Calu3 (cell line): ENCODE data around the gene ABHD1. TPM values are rescaled to one million over a fixed set of nuclear protein-coding genes. Genes with fewer than 3 reads are reported as not detected.

Experiments
- BruUV-seq: library from RNA; stranded (reverse); fragments of 400-500 nt; replicated peaks from 2 replicates; lab custom pipeline; 2021; lab: Mats Ljungman, UMichigan
- CTCF ChIA-PET: fragments of 300-600 bp; sonication (Branson Sonifier 250); formaldehyde crosslinking; loops from one replicate; lab custom pipeline; 2022; ENCODE audit warnings: antibody characterized with exemption; lab: Charles Lee
- DNase-seq: peaks from one replicate; pipeline ENCODE4 v3.0.0; 2022
- H3K27ac Mint-ChIP-seq: one replicate; pipeline ENCODE4 v1.8.0; 2022; ENCODE audit warnings: mixed read lengths; ENCODE audit not compliant: unreplicated experiment
- H3K27me3 Mint-ChIP-seq: one replicate; pipeline ENCODE4 v1.8.0; 2022; ENCODE audit warnings: mixed read lengths; ENCODE audit not compliant: unreplicated experiment
- H3K36me3 Mint-ChIP-seq: one replicate; pipeline ENCODE4 v1.8.0; 2022; ENCODE audit warnings: mild to moderate bottlenecking, moderate library complexity, mixed read lengths; ENCODE audit not compliant: insufficient read depth, unreplicated experiment
- H3K4me1 Mint-ChIP-seq: one replicate; pipeline ENCODE4 v1.8.0; 2022; ENCODE audit warnings: mild to moderate bottlenecking, low read depth, mixed read lengths; ENCODE audit not compliant: unreplicated experiment
- H3K4me3 Mint-ChIP-seq: one replicate; pipeline ENCODE4 v1.8.0; 2022; ENCODE audit warnings: mild to moderate bottlenecking, low read depth, moderate library complexity, mixed read lengths; ENCODE audit not compliant: unreplicated experiment
- H3K9me3 Mint-ChIP-seq: one replicate; pipeline ENCODE4 v1.8.0; 2022; ENCODE audit warnings: low read depth, mixed read lengths; ENCODE audit not compliant: unreplicated experiment
- intact Hi-C: fragments of 100-400 bp; cut with micrococcal nuclease; formaldehyde crosslinking; loops from one replicate; pipeline ENCODE4 v1.10.0; 2022; ENCODE audit not compliant: unreplicated experiment
- total RNA-seq: library from RNA; stranded (reverse); gene quantifications from 2 replicates; pipeline ENCODE4 v1.2.3, GENCODE V29; 2022
- TF ChIP-seq, protein P1 (sequence below): fragments of 200-600 bp; IDR thresholded peaks from one replicate; pipeline ENCODE4 v1.8.0; 2022; ENCODE audit warnings: antibody characterized with exemption; ENCODE audit not compliant: unreplicated experiment

ABHD1 gene
- total RNA-seq, 1 experiment from 2014 or later: 0.64 TPM

DNA sequence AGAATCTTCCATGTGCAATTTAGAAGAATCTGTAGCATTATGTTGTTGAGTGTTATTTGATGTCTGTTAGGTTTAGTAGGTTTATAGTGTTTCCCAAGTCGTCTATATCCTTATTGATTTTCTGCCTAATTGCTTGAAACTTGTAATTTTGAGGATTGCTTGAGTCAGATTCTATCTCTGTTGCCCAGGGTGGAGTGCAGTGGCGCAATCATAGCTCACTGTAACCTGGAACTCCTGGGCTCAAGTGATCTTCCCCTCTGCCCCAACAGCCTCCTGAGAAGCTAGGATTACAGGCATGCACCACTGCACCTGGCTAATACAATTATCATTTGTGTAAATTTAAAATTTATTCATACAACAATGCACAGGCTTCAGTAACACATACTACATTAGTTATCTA is 22.1 kb downstream of the ABHD1 start:
- CTCF ChIA-PET: no interaction called here
- H3K9me3 Mint-ChIP-seq: no peaks in the 10 kb centered on the region
- H3K36me3 Mint-ChIP-seq: no peaks in the 10 kb centered on the region
- no peak overlapping the region for H3K27ac Mint-ChIP-seq
- intact Hi-C loops: no loop called here
- no peak overlapping the region for H3K4me3 Mint-ChIP-seq
- no peak for DNase-seq
- no peaks in the 10 kb centered on the region for H3K4me1 Mint-ChIP-seq
- no TSS peak for BruUV-seq
- TF ChIP-seq, protein P1, sequence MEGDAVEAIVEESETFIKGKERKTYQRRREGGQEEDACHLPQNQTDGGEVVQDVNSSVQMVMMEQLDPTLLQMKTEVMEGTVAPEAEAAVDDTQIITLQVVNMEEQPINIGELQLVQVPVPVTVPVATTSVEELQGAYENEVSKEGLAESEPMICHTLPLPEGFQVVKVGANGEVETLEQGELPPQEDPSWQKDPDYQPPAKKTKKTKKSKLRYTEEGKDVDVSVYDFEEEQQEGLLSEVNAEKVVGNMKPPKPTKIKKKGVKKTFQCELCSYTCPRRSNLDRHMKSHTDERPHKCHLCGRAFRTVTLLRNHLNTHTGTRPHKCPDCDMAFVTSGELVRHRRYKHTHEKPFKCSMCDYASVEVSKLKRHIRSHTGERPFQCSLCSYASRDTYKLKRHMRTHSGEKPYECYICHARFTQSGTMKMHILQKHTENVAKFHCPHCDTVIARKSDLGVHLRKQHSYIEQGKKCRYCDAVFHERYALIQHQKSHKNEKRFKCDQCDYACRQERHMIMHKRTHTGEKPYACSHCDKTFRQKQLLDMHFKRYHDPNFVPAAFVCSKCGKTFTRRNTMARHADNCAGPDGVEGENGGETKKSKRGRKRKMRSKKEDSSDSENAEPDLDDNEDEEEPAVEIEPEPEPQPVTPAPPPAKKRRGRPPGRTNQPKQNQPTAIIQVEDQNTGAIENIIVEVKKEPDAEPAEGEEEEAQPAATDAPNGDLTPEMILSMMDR: no peak
- H3K27me3 Mint-ChIP-seq: peaks cover 48% of the 10 kb centered on the region

DNA sequence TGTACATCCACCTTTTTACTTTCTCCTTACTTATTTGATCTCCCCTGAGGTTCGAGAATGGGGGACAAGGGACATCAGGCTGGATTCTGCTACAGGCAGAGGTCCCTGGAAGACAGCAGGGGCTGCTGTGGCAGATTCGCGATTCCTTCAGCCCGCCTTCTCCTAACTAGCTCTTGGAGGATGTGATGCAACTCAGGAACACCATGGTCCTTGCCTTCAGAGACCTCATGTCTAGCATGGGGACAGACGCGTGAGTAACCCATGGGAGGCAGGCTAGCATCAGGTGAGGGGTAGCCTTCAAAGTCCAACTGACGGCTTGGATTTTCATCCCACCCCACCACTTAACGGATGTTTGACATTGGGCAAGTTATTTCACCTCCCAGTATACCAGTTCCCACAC is 24.3 kb downstream of the ABHD1 start:
- DNase-seq: no peak
- no TSS peak for BruUV-seq
- CTCF ChIA-PET: no interaction called here
- Mint-ChIP-seq H3K9me3 (no peaks in the 10 kb centered on the region), H3K27ac (no peak overlapping the region), H3K4me1 (no peaks in the 10 kb centered on the region), H3K27me3 (peaks cover 56% of the 10 kb centered on the region), H3K36me3 (no peaks in the 10 kb centered on the region), H3K4me3 (no peak overlapping the region)
- TF ChIP-seq, protein P1: no peak
- intact Hi-C loops: no loop called here

- Mint-ChIP-seq H3K4me3 (no peak within 1 kb of the TSS), H3K27me3 (peaks cover 56% of the 10 kb centered on the region), H3K9me3 (no peaks in the 10 kb centered on the region), H3K36me3 (no peaks in the 10 kb centered on the region), H3K4me1 (no peaks in the 10 kb centered on the region), H3K27ac (no peak within 1 kb of the TSS)
- intact Hi-C loops: no loop called here
- BruUV-seq: no TSS peak
- TF ChIP-seq, protein P1: no peak
- CTCF ChIA-PET: no interaction called here
- no peak for DNase-seq
Observed at GRCh38 chr2:27148801-27149439, 25.3 kb downstream of the ABHD1 start, which contains the start of gene TCF23. TCF23 (plus strand) TSS chr2:27149004; CDS start chr2:27149134, 130 bp downstream.

DNA sequence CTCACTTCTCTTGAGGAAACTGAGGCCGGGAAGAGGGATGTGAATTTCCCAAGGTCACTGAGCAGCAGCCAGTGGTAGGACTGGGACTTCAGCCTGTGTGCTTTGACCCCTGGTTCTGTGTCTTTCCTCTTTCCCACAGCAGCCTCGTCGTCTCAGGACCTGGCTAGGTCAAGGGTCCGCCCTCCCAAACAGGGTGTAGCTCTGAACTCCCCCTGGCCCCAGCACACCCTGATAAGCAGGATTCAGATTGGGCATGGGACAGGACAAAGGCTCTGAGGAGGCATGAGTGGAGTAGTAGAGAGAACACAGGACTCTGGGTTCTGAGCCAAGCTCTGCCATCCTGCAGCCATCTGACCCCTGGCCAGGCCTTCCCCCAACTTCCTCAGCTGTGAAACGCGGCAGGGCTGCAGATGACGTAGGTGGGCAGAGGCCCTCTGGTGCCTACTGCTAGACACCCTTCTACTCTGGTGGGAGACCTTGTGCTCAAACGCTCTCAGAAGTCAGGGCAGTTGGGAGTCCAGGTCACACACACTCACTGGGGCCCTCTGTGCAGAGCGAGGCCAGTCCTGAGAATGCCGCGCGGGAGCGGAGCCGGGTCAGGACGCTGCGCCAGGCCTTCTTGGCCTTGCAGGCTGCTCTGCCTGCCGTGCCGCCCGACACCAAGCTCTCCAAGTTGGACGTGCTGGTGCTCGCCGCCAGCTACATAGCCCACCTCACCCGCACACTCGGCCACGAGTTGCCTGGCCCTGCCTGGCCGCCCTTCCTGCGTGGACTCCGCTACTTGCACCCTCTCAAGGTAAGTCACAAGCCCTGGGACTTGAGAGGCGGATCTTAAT is 26.2 kb downstream of the ABHD1 start:
- TF ChIP-seq, protein P1: no peak
- intact Hi-C loops: no loop called here
- no peak for DNase-seq
- Mint-ChIP-seq H3K36me3 (no peaks in the 10 kb centered on the region), H3K9me3 (no peaks in the 10 kb centered on the region), H3K4me3 (no peak overlapping the region), H3K27ac (no peak overlapping the region), H3K27me3 (peaks cover 56% of the 10 kb centered on the region), H3K4me1 (no peaks in the 10 kb centered on the region)
- BruUV-seq: no TSS peak
- CTCF ChIA-PET: interaction anchor here (0.6 kb wide), 1 partner anchor 133 kb away, joined by 3 read pairs; no protein-coding TSS in a partner anchor
